LoVo (cell line): ENCODE results near the gene MRFAP1L1.

Source experiments
- DNase-seq: peaks from one replicate; pipeline ENCODE4 v3.0.0-alpha.2; 2016; ENCODE audit warnings: low spot score

Gene MRFAP1L1

GRCh38 chr4:6660430-6660829 lies 49.2 kb downstream of the MRFAP1L1 start:
- DNase-seq: no peak

GRCh38 chr4:6659897-6660296 lies 49.8 kb downstream of the MRFAP1L1 start:
- DNase-seq: no peak

- DNase-seq: no peak
Measured at GRCh38 chr4:6658597-6659075, 51.0 kb downstream of the MRFAP1L1 start.

GRCh38 chr4:6658209-6658595 lies 51.5 kb downstream of the MRFAP1L1 start:
- no peak for DNase-seq
